KMS-11 (cell line): ENCODE measurements around the gene VCL.

Experiments used
- H2AFZ ChIP-seq: fragments of 200-600 bp; sonication (generic); 2 replicates; pipeline ENCODE4 v1.6.1; 2016; ENCODE audit warnings: antibody characterized with exemption, mixed run types, low read depth
- H3K27ac ChIP-seq: fragments of 200-600 bp; sonication (generic); 2 replicates; pipeline ENCODE4 v1.6.1; 2016; ENCODE audit warnings: mild to moderate bottlenecking, mixed run types
- H3K27me3 ChIP-seq: fragments of 200-600 bp; sonication (generic); 2 replicates; pipeline ENCODE4 v1.6.1; 2017; ENCODE audit warnings: mild to moderate bottlenecking, low read depth, mixed run types, moderate library complexity; ENCODE audit not compliant: insufficient read depth
- H3K36me3 ChIP-seq: fragments of 200-600 bp; sonication (generic); 2 replicates; pipeline ENCODE4 v1.6.1; 2017; ENCODE audit warnings: mild to moderate bottlenecking, mixed run types; ENCODE audit not compliant: insufficient read depth
- H3K4me1 ChIP-seq: fragments of 200-600 bp; sonication (generic); 2 replicates; pipeline ENCODE4 v1.6.1; 2016; ENCODE audit warnings: mild to moderate bottlenecking, low read depth, mixed run types; ENCODE audit not compliant: poor library complexity, severe bottlenecking
- H3K4me2 ChIP-seq: fragments of 200-600 bp; sonication (generic); 2 replicates; pipeline ENCODE4 v1.7.0; 2016; ENCODE audit warnings: mild to moderate bottlenecking, mixed run types
- H3K4me3 ChIP-seq: fragments of 200-600 bp; sonication (generic); IDR thresholded peaks from 2 replicates; pipeline ENCODE4 v1.6.1; 2017; ENCODE audit warnings: low read depth, low read length, mixed read lengths; ENCODE audit not compliant: insufficient read depth
- H3K79me2 ChIP-seq: fragments of 200-600 bp; sonication (generic); 2 replicates; pipeline ENCODE4 v1.6.1; 2016; ENCODE audit warnings: low read depth, mixed run types; ENCODE audit not compliant: insufficient read depth
- H3K9ac ChIP-seq: fragments of 200-600 bp; sonication (generic); 2 replicates; pipeline ENCODE4 v1.6.1; 2016; ENCODE audit warnings: mild to moderate bottlenecking, mixed run types
- H4K20me1 ChIP-seq: fragments of 200-600 bp; sonication (generic); 2 replicates; pipeline ENCODE4 v1.6.1; 2016; ENCODE audit warnings: mild to moderate bottlenecking, mixed run types; ENCODE audit not compliant: insufficient read depth
- CTCF ChIP-seq: fragments of 200-600 bp; sonication (generic); conservative IDR thresholded peaks from 2 replicates; pipeline ENCODE4 v1.6.1; 2017; ENCODE audit warnings: low read depth, mild to moderate bottlenecking, antibody characterized with exemption, low read length, moderate library complexity, mixed read lengths

Gene VCL

GRCh38 chr10:73954737-73955136 is 43.2 kb upstream of the VCL start:
- peaks cover 41% of the 10 kb centered on the region for H3K4me1 ChIP-seq
- H3K36me3 ChIP-seq = no peaks in the 10 kb centered on the region
- H3K4me2 ChIP-seq = no peak overlapping the region
- no peak overlapping the region for H2AFZ ChIP-seq
- H4K20me1 ChIP-seq = no peaks in the 10 kb centered on the region
- no peaks in the 10 kb centered on the region for H3K27me3 ChIP-seq
- H3K79me2 ChIP-seq = no peaks in the 10 kb centered on the region
- H3K4me3 ChIP-seq = no peak overlapping the region
- no peak overlapping the region for H3K9ac ChIP-seq
- no peak for TF ChIP-seq CTCF
- H3K27ac ChIP-seq = no peak overlapping the region

GRCh38 chr10:73955719-73956118 is 42.2 kb upstream of the VCL start:
- no peak overlapping the region for H3K4me3 ChIP-seq
- H3K4me1 ChIP-seq = peaks cover 51% of the 10 kb centered on the region
- H4K20me1 ChIP-seq = no peaks in the 10 kb centered on the region
- H3K27ac ChIP-seq = no peak overlapping the region
- peak overlapping the region; percentile 72; the same call in 1 of the 2 replicates for H3K4me2 ChIP-seq
- no peak overlapping the region for H2AFZ ChIP-seq
- no peak overlapping the region for H3K9ac ChIP-seq
- no peaks in the 10 kb centered on the region for H3K36me3 ChIP-seq
- H3K79me2 ChIP-seq = no peaks in the 10 kb centered on the region
- H3K27me3 ChIP-seq = no peaks in the 10 kb centered on the region
- no peak for TF ChIP-seq CTCF

- Histone ChIP-seq H3K4me2 (peak overlapping the region; percentile 72), H3K27ac (peak overlapping the region; percentile 33; the same call in 1 of the 2 replicates), H3K79me2 (no peaks in the 10 kb centered on the region), H2AFZ (peak overlapping the region; percentile 44; the same call in 1 of the 2 replicates), H3K27me3 (no peaks in the 10 kb centered on the region), H3K9ac (no peak overlapping the region), H3K4me1 (peaks cover 59% of the 10 kb centered on the region), H3K36me3 (no peaks in the 10 kb centered on the region), H4K20me1 (no peaks in the 10 kb centered on the region), H3K4me3 (no peak overlapping the region)
- no peak for TF ChIP-seq CTCF
Observed at GRCh38 chr10:73956476-73957359, 41.2 kb upstream of the VCL start.

- H3K4me3 ChIP-seq = no peak overlapping the region
Observed at GRCh38 chr10:73959484-73960243, 38.3 kb upstream of the VCL start.

More at GRCh38 chr10:73959484-73960243, 38.3 kb upstream of the VCL start:
- no peaks in the 10 kb centered on the region for H4K20me1 ChIP-seq
- TF ChIP-seq CTCF = no peak
- peaks cover 59% of the 10 kb centered on the region for H3K4me1 ChIP-seq
- H3K27me3 ChIP-seq = no peaks in the 10 kb centered on the region
- peak overlapping the region; percentile 63 for H3K4me2 ChIP-seq
- H3K9ac ChIP-seq = no peak overlapping the region
- H3K79me2 ChIP-seq = no peaks in the 10 kb centered on the region
- H3K36me3 ChIP-seq = no peaks in the 10 kb centered on the region
- peak overlapping the region; percentile 16; the same call in 1 of the 2 replicates for H3K27ac ChIP-seq
- peak overlapping the region; percentile 11; the same call in 1 of the 2 replicates for H2AFZ ChIP-seq
